Inflammatory macrophage (primary cell): ENCODE data around the gene CBL.
"Not testable (repeated sequence)": the region's sequence is repeated elsewhere in the genome, so short reads cannot be mapped to it uniquely, and the experiment has no call there.

Experiments used
- DNase-seq, 2 donors: peaks; one replicate each; pipeline ENCODE4 v3.0.0-alpha.2; 2020 to 2022

Gene CBL

DNA sequence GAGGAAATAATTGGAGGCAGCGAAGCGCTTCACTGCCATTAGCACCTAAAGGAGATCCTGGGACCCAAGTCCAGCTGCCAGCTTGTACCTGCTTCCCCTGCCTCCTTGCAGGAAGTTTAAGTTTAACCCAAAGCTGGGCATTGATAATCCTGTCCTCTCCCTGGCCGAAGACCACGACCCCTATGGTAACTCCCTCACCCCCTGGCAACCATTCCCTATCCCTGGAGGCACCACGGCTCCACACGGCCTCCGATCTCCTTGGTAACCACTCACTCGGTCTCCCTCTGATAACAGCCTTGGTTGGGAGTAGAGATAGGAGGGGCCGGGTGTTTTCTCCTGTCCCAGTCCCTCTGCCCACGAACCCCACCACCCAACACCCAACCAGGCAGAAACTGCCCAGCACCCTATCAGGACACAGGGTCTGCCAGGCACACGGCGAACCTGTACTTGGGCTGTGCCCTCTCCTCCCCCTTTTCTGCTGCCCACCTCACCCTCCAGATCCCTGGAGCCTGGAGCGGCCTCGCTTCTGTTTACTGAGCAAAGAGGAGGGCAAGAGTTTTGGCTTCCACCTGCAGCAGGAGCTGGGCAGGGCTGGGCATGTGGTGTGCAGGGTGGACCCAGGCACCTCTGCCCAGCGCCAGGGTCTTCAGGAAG is 20.0 kb upstream of the CBL start:
- DNase-seq, result no peak

GRCh38 chr11:119187123-119187892 is 18.8 kb upstream of the CBL start:
- DNase-seq, result no peak

DNA sequence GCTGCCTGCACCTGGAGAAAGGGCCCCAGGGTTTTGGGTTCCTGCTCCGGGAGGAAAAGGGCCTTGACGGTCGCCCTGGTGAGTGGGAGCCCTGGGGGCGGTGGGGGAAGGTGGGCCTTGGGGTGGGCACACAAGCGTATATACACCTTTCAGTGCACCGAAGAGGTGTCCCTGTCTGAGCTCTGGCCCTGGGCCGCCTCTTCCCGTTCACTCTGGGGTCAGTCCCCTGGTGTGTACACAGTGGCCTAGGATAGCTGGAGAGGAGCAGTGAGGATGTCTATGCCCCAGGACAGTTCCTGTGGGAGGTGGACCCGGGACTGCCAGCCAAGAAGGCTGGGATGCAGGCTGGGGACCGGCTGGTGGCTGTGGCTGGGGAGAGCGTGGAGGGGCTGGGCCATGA is 18.1 kb upstream of the CBL start:
- no peak for DNase-seq

DNA sequence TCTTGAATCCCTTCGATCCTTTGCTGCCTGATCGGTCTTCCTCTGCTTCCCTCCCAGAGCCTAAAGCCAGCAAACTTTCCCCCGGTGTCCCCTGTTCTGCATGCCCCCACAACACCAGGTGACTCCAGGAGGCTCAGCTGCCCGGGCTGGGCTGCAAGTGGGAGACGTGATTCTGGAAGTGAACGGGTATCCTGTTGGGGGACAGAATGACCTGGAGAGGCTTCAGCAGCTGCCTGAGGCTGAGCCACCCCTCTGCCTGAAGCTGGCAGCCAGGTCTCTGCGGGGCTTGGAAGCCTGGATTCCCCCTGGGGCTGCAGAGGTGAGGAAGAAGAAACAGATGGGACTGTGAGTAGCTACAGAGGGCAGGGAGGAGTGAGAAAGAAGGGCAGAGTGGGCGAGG is 17.3 kb upstream of the CBL start:
- DNase-seq, result no peak

GRCh38 chr11:119189393-119189792 is 16.7 kb upstream of the CBL start:
- no peak for DNase-seq

GRCh38 chr11:119190531-119190930 is 15.6 kb upstream of the CBL start:
- DNase-seq, result no peak

- not testable (repeated sequence) for DNase-seq
These were observed 14.9 kb upstream of the CBL start for GRCh38 chr11:119191265-119191664.

GRCh38 chr11:119192111-119192510 is 14.0 kb upstream of the CBL start:
- DNase-seq, result peak; percentile 70 to 90

- no peak for DNase-seq
These were observed 13.1 kb upstream of the CBL start for GRCh38 chr11:119193001-119193400.

GRCh38 chr11:119193626-119194025 is 12.5 kb upstream of the CBL start:
- DNase-seq, result no peak

- peak; percentile 58 to 71 for DNase-seq
These were observed 11.2 kb upstream of the CBL start for GRCh38 chr11:119194811-119195440.

- DNase-seq, result peak in 1 of 2 donors; percentile 8
These were observed 10.5 kb upstream of the CBL start for GRCh38 chr11:119195680-119196079.

- peak; percentile 89 to 93 for DNase-seq
These were observed 9.2 kb upstream of the CBL start for GRCh38 chr11:119196833-119197483.

- DNase-seq, result no peak
These were observed 7.2 kb upstream of the CBL start for GRCh38 chr11:119198925-119199324.

DNA sequence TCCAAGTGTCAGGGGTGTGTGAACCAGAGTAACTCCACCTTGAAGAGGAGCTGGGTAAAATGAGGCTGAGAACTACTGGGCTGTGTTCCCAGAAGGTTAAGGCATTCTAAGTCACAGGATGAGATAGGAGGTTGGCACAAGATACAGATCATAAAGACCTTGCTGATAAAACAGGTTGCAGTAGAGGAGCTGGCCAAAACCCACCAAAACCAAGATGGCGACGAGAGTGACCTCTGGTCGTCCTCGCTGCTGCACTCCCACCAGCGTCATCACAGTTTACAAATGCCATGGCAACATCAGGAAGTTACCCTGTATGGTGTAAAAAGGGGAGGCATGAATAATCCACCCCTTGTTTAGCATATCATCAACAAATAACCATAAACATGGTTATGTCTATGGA is 4.9 kb upstream of the CBL start:
- DNase-seq, result not testable (repeated sequence)

DNA sequence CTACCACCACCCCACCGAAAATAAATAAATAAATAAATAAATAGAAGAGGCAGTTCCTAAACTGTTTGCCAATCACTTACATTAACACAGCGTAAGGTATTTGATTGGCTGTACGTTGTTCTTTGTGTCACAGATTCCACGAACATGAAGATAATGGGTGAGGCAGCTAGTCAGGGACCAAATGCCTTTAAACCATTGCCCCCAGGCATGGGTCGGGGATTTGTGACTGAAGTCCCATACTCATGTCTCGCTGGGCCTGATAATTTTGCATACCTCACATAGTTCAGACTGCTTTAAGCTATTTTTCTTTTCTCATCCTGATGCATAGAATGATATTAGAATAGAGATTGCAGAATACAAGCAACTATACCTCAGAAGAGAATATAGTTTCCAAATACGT is 3.6 kb upstream of the CBL start:
- DNase-seq, result no peak

GRCh38 chr11:119204066-119204465 is 2.1 kb upstream of the CBL start:
- no peak for DNase-seq

GRCh38 chr11:119205080-119205479 is 1.1 kb upstream of the CBL start:
- DNase-seq, result peak; percentile 80 to 89

DNA sequence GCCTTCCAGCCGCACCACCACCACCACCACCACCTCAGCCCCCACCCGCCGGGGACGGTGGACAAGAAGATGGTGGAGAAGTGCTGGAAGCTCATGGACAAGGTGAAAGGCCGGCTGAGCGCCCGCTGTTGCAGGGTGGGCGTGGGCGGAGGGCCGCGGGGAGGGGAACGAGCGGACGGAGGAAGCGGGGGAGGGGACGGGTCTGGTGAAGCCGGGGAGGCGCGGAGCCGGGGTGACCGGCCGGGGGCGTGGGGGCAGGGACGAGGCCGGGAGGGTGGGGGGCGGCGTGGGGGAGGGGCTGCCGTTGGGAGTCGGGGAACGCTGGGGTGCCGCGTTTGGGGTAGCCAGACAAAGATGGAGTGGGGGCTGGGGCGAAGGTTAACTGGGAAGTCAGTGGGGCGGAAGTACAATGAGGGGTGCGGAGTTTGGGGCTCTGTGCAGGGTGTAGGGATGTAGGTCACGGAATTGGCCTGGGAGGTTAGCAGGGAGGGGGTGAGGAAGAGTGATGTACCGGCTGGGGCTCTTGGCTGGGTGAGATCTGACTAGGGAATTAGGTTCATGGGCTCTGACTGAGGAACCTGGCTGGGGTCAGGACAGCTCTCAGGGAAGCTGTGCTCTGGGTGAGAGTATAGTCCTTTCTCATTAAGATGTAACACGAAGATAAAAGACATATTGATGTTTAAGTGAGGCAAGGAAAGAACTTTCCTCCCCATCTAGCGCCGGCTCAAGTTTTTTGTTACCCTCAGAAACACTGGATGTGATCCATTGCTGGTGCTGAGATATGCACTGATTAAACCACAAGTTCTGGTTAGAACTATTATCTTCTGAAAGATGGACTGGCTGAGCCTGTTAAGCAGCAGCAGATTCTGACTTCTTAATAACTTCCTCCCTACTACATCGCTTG is 624 bp downstream of the CBL start:
- DNase-seq, result peak; percentile 59 to 85

DNA sequence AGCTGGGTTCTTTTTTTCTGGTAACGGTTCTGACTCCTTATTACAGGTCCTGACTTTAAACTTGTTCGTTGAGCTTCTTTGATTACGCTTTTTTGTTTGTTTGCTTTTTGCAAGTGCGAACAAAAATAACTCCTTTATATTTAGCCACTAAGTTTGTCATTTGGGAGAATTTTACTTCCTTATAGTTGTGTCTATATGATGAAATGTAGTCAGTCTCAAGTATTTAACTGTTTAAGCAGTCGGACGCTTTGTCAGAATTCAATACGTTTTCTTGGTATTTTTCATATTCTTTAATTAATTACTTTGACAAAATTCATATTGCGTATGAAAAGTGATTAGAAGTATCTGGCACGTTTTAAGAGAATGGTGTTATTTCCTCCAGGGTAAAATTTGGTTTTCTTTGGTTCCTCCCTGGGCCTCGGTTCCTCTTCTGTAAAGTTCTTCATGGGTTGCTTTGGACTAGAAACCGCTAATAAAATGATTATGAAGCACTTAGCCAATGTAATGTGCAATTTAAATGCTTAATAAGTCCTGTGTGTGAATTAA is 1.3 kb downstream of the CBL start:
- peak; percentile 44 to 57 for DNase-seq

GRCh38 chr11:119209186-119209585 is 3.0 kb downstream of the CBL start:
- no peak for DNase-seq

- peak; percentile 25 to 58 for DNase-seq
These were observed 3.9 kb downstream of the CBL start for GRCh38 chr11:119210050-119210449.
